Measurements from ENCODE around the gene TMEM255B.

Gene TMEM255B

GRCh38 chr13:113741191-113741668 is 17.8 kb upstream of the TMEM255B start:
- POLR2A ChIA-PET (ENCODE audit: low non-redundant PET): no interaction called here
- no peak for DNase-seq (ENCODE audit: low spot score)
- no peak overlapping the region for H3K27ac ChIP-seq
- TF ChIP-seq CTCF (conservative IDR thresholded peaks at IDR 0.05; ENCODE audit: low read depth): no peak
- CTCF ChIA-PET: interaction anchor here (1.4 kb wide), 1 partner anchor 9 kb away, joined by 4 read pairs; no protein-coding TSS in a partner anchor

GRCh38 chr13:113742000-113742441 is 17.0 kb upstream of the TMEM255B start:
- POLR2A ChIA-PET (ENCODE audit: low non-redundant PET): no interaction called here
- no peak for TF ChIP-seq CTCF (conservative IDR thresholded peaks at IDR 0.05; ENCODE audit: low read depth)
- peak; percentile 67 for DNase-seq (ENCODE audit: low spot score)
- H3K27ac ChIP-seq: peak overlapping the region; percentile 78
- CTCF ChIA-PET: interaction anchor here (1.4 kb wide), 1 partner anchor 10 kb away, joined by 4 read pairs; no protein-coding TSS in a partner anchor

- H3K27ac ChIP-seq: peak overlapping the region; percentile 78
- DNase-seq (ENCODE audit: low spot score): no peak
- CTCF ChIA-PET: interaction anchor here (0.7 to 1.4 kb wide), 2 partner anchors 10 to 22 kb away, joined by 4 read pairs; no protein-coding TSS in a partner anchor
- TF ChIP-seq CTCF (conservative IDR thresholded peaks at IDR 0.05; ENCODE audit: low read depth): no peak
- POLR2A ChIA-PET (ENCODE audit: low non-redundant PET): no interaction called here
Measured at GRCh38 chr13:113742445-113743120, 16.4 kb upstream of the TMEM255B start.

GRCh38 chr13:113743366-113744195 is 15.4 kb upstream of the TMEM255B start:
- ChIA-PET CTCF (interaction anchor here (0.7 to 1.3 kb wide), 2 partner anchors 19 to 21 kb away, joined by 4 read pairs; no protein-coding TSS in a partner anchor), POLR2A (ENCODE audit: low non-redundant PET) (no interaction called here)
- DNase-seq (ENCODE audit: low spot score): no peak
- H3K27ac ChIP-seq: peak overlapping the region; percentile 78
- no peak for TF ChIP-seq CTCF (conservative IDR thresholded peaks at IDR 0.05; ENCODE audit: low read depth)

- no peak for DNase-seq (ENCODE audit: low spot score)
- no peak for TF ChIP-seq CTCF (conservative IDR thresholded peaks at IDR 0.05; ENCODE audit: low read depth)
- no peak overlapping the region for H3K27ac ChIP-seq
- ChIA-PET POLR2A (ENCODE audit: low non-redundant PET) (no interaction called here), CTCF (interaction anchor here (0.7 to 1.3 kb wide), 2 partner anchors 20 to 77 kb away, joined by 3 to 4 read pairs; no protein-coding TSS in a partner anchor)
Measured at GRCh38 chr13:113744197-113745000, 14.6 kb upstream of the TMEM255B start.
